Measurements from ENCODE around the gene SMAD7.

Gene SMAD7

GRCh38 chr18:48987821-48988220, 37.1 kb upstream of the SMAD7 start:
- in situ Hi-C loops (cut with HindIII; ENCODE audit: low sequenced_read_pairs): no loop called here

DNA sequence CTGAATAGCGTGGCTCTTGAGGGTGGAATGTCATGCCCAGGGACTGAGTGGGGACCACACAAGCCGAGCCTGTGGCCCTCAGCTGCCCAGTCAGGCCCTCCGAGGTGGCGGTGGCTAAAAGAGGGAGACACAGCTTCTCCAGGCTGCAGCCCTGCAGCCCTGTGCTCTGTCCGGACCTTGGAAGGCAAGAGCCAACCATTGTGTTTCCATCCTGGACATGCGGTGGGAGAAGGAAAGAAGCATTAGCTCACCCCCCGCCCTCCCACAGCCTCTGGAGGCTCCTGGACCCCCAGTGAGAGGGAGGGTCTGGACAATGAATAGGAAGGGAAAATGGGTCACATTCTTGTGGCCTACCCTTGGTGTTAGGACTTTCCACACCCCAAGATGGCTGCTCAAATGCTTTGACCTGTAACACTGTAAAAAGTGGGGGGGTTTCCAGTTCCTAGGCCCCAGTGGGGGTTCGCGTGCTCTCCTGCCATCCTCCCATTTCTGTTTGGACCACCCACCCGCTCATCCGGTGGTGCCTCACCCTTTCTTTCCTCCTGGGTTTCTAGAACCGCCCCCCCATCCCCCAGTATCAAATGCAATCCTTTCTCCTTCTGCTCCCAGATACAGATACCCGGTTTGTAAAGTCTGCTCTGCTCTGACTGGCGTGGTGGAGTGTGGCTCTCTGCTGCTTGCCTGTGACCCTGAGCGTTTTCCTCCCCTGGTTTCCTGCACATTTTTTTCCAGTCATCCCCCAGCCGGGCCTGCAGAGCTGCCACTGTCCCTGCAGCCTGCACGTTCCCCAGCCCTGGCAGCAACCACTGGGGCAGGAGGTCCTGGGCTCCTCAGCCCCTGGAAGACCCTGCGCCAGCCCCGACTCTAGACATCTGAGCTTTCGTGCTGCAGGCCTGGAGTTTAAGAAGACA, 36.3 kb upstream of the SMAD7 start:
- in situ Hi-C loops (cut with HindIII; ENCODE audit: low sequenced_read_pairs): no loop called here

- in situ Hi-C loops (cut with HindIII; ENCODE audit: low sequenced_read_pairs): no loop called here
Measured at GRCh38 chr18:48985161-48985560, 34.4 kb upstream of the SMAD7 start.

DNA sequence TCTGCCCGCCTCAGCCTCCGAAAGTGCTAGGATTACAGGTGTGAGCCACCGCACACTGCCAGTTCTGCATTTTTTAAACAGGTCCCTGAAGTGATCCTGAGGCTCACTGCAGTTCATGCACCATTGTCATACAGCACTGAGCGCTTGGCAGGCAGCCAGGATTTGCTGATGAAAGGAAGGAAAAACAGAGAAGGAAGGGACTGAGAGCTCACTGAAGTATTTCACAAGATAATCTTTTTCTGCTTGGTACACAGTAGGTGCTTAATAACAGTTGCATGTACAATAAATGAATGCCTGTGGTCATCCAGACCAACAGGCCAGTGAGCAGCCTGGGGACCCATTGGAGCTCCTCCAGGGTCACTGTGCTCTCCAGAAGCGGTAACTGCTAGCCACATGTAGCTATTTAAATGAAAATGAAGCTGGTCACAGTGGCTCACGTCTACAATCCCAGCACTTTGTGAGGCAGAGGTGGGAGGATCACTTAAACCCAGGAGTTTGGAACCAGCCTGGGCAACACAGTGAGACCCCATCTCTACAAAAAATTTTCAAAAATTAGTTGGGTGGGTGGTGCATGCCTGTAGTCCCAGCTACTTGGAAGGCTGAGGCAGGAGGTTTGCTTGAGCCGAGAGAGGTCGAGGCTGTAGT, 33.1 kb upstream of the SMAD7 start:
- in situ Hi-C loops (cut with HindIII; ENCODE audit: low sequenced_read_pairs): no loop called here

DNA sequence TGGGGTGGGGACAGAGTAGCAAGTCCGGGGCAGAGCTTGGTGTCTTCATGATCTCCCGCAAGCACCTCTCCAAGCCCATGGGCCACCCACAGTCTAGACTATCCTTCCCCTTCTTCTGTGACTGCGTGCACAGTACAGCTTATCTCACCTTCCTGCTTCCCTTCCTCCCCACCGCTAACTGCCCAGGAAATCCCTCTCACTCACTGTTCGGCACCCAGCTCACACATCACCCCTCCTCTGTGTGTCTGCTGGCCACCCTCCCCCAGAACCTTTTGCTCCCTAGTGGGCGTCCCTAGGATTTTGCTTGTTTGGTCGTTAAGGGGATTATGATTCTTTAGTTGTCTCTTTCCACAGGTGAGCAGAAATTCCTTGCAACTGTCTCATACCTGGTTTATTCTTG, 31.5 kb upstream of the SMAD7 start:
- in situ Hi-C loops (cut with HindIII; ENCODE audit: low sequenced_read_pairs): no loop called here

- in situ Hi-C loops (cut with HindIII; ENCODE audit: low sequenced_read_pairs): no loop called here
Measured at GRCh38 chr18:48979944-48980890, 29.5 kb upstream of the SMAD7 start.

DNA sequence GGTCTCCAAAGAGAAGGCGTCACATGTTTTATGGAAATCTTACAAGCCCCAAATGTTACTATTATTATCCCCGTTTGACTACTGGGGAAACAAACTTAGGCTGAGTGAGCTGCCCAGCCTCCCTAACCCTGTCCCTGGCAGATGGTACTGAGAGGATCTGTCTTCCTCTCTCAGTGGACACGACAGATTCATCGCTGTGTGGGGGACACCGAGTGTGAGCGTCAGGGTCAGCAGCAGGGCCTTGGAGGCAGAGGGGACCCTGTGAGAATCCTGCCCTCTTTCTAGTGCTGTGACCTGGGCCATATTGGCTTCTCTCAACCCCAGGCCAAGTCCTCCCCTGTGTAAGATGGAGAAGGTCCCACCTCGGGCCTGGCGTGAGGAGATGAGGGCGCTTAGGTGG, 27.1 kb upstream of the SMAD7 start:
- in situ Hi-C loops (cut with HindIII; ENCODE audit: low sequenced_read_pairs): no loop called here

- in situ Hi-C loops (cut with HindIII; ENCODE audit: low sequenced_read_pairs): no loop called here
Measured at GRCh38 chr18:48975817-48976649, 25.3 kb upstream of the SMAD7 start.

- in situ Hi-C loops (cut with HindIII; ENCODE audit: low sequenced_read_pairs): no loop called here
Measured at GRCh38 chr18:48975120-48975816, 24.5 kb upstream of the SMAD7 start.

- in situ Hi-C loops (cut with HindIII; ENCODE audit: low sequenced_read_pairs): no loop called here
Measured at GRCh38 chr18:48974304-48975119, 23.7 kb upstream of the SMAD7 start.

DNA sequence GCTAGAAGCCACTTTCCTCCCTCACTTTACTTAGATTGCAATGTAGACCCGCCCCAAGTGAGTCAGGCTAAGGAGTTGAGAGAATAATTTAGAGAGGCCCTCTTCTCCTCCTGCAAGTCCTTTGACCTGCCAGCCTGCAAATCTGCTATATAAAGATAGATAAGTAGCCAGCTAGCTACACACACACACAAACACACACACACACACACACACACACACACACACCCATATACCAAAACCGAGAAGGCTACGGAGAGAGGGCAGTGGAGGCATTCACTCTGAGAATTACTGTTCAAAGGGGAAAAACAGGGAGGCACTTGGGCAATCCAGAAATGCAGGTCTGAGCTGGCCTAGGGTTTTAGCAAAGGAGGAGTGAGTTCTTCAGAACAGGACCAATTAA, 23.0 kb upstream of the SMAD7 start:
- in situ Hi-C loops (cut with HindIII; ENCODE audit: low sequenced_read_pairs): no loop called here

DNA sequence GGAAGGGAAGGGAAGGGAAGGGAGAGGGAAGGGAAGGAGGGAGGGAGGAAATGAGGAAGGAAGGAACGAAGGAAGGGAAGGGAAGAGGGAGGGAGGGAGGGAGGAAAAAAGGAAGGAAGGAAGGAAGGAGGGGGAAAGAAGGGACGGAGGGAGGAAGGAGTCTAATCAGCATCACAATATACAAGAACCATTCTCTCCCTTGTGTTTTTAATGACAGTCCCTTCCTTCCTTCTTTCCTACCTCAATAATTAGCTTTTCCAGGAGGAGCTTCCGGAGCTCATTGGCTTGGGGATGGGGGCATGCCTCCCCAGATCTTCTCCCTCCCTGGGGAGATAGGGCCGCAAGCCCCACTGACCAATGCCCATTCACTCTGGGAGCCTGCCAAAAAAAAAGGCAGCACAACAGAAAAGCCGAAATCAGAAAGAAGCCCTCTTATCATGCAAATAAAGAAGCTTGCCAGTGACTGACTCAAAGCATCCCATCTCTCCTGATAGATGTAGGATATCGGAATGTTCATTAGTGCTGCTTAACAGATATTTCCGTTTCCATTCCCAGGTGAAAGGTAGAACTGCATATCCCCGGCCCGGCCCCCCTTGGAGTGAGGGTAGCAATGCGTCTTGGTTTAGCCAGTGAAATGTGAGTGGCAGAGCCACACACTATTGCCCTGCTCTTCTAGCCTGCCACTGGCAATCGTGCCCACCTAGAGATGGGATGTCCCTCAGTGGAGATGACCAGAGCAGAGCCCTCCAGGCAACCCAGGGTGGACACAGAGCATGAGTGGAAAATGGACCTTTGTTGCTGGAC, 17.8 kb upstream of the SMAD7 start:
- in situ Hi-C loops (cut with HindIII; ENCODE audit: low sequenced_read_pairs): no loop called here

DNA sequence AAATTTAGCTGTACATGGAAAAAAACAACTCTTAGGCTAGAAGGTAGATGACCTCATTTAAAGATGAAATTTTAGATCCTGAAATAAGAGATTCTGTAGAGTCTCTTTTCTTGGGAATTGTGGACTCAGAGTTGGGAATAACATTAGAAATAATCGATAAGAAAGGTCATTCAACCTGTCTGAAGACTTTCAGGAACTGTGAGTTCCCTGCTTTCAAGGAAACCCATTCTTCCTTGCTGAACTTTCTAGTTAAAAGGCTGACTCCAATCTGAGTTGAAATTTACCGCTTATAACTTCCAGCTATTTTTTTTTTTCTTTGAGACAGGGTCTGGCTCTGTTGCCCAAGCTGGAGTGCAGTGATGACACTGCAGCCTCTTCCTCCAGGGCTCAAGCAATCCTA, 16.8 kb upstream of the SMAD7 start:
- in situ Hi-C loops (cut with HindIII; ENCODE audit: low sequenced_read_pairs): no loop called here

GRCh38 chr18:48966523-48966922, 15.8 kb upstream of the SMAD7 start:
- in situ Hi-C loops (cut with HindIII; ENCODE audit: low sequenced_read_pairs): no loop called here

GRCh38 chr18:48963586-48964470, 13.1 kb upstream of the SMAD7 start:
- in situ Hi-C loops (cut with HindIII; ENCODE audit: low sequenced_read_pairs): no loop called here

DNA sequence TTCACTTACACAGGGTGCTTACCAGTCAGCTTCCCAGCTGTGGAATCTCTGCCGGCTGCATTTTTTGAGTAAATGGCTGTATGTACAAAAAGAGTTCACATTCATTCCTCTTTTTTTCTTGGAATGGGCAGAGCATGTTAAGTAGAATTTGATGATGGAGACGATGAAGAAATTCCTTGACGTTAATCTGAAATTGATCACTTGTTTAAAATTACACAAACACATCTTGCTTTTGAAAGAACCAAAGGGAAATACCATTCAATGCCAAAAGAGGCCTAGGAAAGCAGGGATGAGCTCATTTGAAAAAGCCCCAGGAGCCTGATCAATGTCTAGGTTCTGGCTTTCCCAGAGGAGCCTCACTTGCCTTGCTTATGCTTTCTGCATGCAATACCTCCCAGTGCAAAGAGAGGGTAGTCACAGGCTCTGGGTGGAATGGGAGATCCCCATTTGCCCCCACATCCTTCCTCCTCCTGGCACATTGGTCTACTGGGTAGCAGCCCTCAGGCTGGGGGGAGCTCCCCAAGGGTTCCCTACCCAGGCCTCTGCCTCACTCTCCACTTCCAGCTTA, 12.3 kb upstream of the SMAD7 start:
- in situ Hi-C loops (cut with HindIII; ENCODE audit: low sequenced_read_pairs): no loop called here

All from endothelial cell of hepatic sinusoid (primary cell).